Measurements from ENCODE around the gene RFX4. TPM values are rescaled to one million over a fixed set of nuclear protein-coding genes. Genes with fewer than 3 reads are reported as not detected.

RFX4 gene
- total and polyA plus RNA-seq, 2 of the 8 experiments (the other 6 are each of a cell fraction or from before 2014, with no cell fraction given) = 0.06 TPM; not detected in 1

- Histone ChIP-seq H3K18ac (ENCODE audit: extremely low read depth, low read length) (no peak overlapping the region), H3K4me1 (replicated peaks in 1 of 4; ENCODE audit: control insufficient read depth in 3 of 4, insufficient read depth in 4 of 4, low read length in 3 of 4) (peaks cover 0 to 2% (median 0%) of the 10 kb centered on the region in 4 experiments; a peak in 2 of 7 replicates), H2BK15ac (ENCODE audit: low read length) (no peak overlapping the region), H3K27me3 (replicated peaks in 1 of 4; ENCODE audit: control insufficient read depth in 3 of 4, extremely low read depth in 1 of 4, insufficient read depth in 3 of 4, low read length in 3 of 4) (no peaks in the 10 kb centered on the region; a peak in 1 of 7 replicates), H3K56ac (replicated peaks; ENCODE audit: insufficient read length, low read depth, low read length) (no peak overlapping the region), H3K23ac (ENCODE audit: insufficient read length) (no peak overlapping the region), H4K20me1 (replicated peaks in 1 of 2; ENCODE audit: control insufficient read depth in 1 of 2, insufficient read depth in 2 of 2, low read length in 2 of 2) (no peaks in the 10 kb centered on the region), H2AK5ac (ENCODE audit: low read depth, low read length) (no peak overlapping the region), H3K79me2 (ENCODE audit: control insufficient read depth in 1 of 2, insufficient read depth in 2 of 2, low read length in 2 of 2) (no peaks in the 10 kb centered on the region), H3K79me1 (ENCODE audit: low read depth, low read length) (no peaks in the 10 kb centered on the region), H3K36me3 (ENCODE audit: control insufficient read depth in 2 of 4, insufficient read depth in 4 of 4, low read length in 3 of 4) (no peaks in the 10 kb centered on the region), H3K9me3 (ENCODE audit: insufficient read depth in 2 of 2, low read depth in 1 of 2, low read length in 1 of 2) (no peaks in the 10 kb centered on the region), H3K14ac (ENCODE audit: insufficient read length) (no peak overlapping the region), H3K4ac (replicated peaks; ENCODE audit: insufficient read length, low read depth, low read length) (no peak overlapping the region), H3K4me3 (ENCODE audit: extremely low read depth in 1 of 4, insufficient read depth in 2 of 4, low read depth in 3 of 4, low read length in 4 of 4) (no peak overlapping the region), H4K8ac (ENCODE audit: extremely low read depth, insufficient read depth, low read length) (no peak overlapping the region), H3K27ac (ENCODE audit: low read depth, low read length) (no peak overlapping the region), H2BK120ac (replicated peaks; ENCODE audit: low read depth, low read length) (no peak overlapping the region), H2AFZ (ENCODE audit: low read length) (0 out of 2 replicates have a peak overlapping the region, but pooled peaks have one; percentile 20), H2BK20ac (ENCODE audit: low read length) (no peak overlapping the region), H3K9ac (replicated peaks in 1 of 4; ENCODE audit: extremely low read depth in 1 of 4, low read depth in 3 of 4, low read length in 3 of 4) (no peak overlapping the region), H3K23me2 (ENCODE audit: low read depth, low read length) (no peaks in the 10 kb centered on the region), H2BK12ac (ENCODE audit: low read depth, low read length) (no peak overlapping the region), H4K91ac (replicated peaks; ENCODE audit: insufficient read length, low read length) (no peak overlapping the region), H3K4me2 (ENCODE audit: insufficient read depth in 1 of 2, low read depth in 2 of 2, low read length in 2 of 2) (no peak overlapping the region), H4K5ac (ENCODE audit: insufficient read length, low read depth, low read length) (no peak overlapping the region), H2BK5ac (ENCODE audit: low read depth, low read length) (no peak overlapping the region)
- FAIRE-seq (no peak), DNase-seq (ENCODE audit: low read depth in 1 of 2, low spot score in 2 of 2) (no peak)
- TF ChIP-seq ZNF274 (IDR thresholded peaks at IDR 0.05; ENCODE audit: borderline replicate concordance, extremely low read depth, low read length) = no peak
- no peak for TF ChIP-seq TAF1 (IDR thresholded peaks at IDR 0.05; ENCODE audit: low read depth, low read length)
- TF ChIP-seq CBX5 (IDR thresholded peaks at IDR 0.05; ENCODE audit: low read depth, low read length) = no peak
- TF ChIP-seq TEAD4 (IDR thresholded peaks at IDR 0.05; ENCODE audit: low read depth, low read length) = no peak
- no peak for TF ChIP-seq SP4 (IDR thresholded peaks at IDR 0.05; ENCODE audit: low read length)
- CTCF ChIA-PET (ENCODE audit: partially characterized antibody) = interaction anchor here (0.8 to 1.1 kb wide), 3 partner anchors 12 to 195 kb away, joined by 3 read pairs; no protein-coding TSS in a partner anchor
- WGBS, 2 experiments (ENCODE audit: extremely low coverage in 1 of 2, insufficient coverage in 1 of 2, insufficient read length in 1 of 2, insufficient replicate concordance in 2 of 2, low coverage in 1 of 2, low lambda C conversion rate in 2 of 2, missing lambda C conversion rate in 1 of 2) = 84% methylated on average over 2 of the region's 2 CpGs; no CpG with 5 or more reads in 1 of the 2 experiments
- POLR2A ChIA-PET (ENCODE audit: partially characterized antibody) = no interaction called here
These were observed 63.7 kb downstream of the RFX4 start for GRCh38 chr12:106646472-106646871.
